B cell (primary cell): Measurements from ENCODE around the gene PHC2. TPM values are rescaled to one million over a fixed set of nuclear protein-coding genes. Genes with fewer than 3 reads are reported as not detected.

Experiments
- ATAC-seq: fragments of 200-7000 bp; cut with Tn5 transposase; one replicate; pipeline ENCODE4 v1.10.0; 2021; ENCODE audit warnings: low read depth, mild to moderate bottlenecking, moderate number of reproducible peaks, moderate library complexity
- CTCF ChIA-PET: fragments of 350-600 bp; sonication (Branson Sonifier 250); formaldehyde crosslinking; loops from one replicate; lab custom pipeline; 2021; ENCODE audit warnings: antibody characterized with exemption, inconsistent platforms; lab: Charles Lee
- POLR2A ChIA-PET: fragments of 350-600 bp; sonication (Branson Sonifier 250); formaldehyde crosslinking; loops from one replicate; lab custom pipeline; 2021; ENCODE audit warnings: antibody characterized with exemption; lab: Charles Lee
- DNase-seq: peaks from one replicate; pipeline ENCODE4 v3.0.0; 2013
- H2AFZ ChIP-seq: 2 replicates; pipeline ENCODE4 v1.6.1; 2012; ENCODE audit warnings: mild to moderate bottlenecking, low read depth, low read length; ENCODE audit not compliant: insufficient read depth, poor library complexity, severe bottlenecking
- H3K27ac ChIP-seq, 2 donors: 1 replicate in 1 of 2; 2 replicates in 1 of 2; pipeline ENCODE4 v1.5.1; 2012 to 2013; ENCODE audit warnings: low read length in 2 of 2, mild to moderate bottlenecking in 2 of 2, moderate library complexity in 1 of 2
- H3K27me3 ChIP-seq, 4 experiments: fragments of 200-600 bp in 1 of 4; sonication (generic) in 1 of 4; replicated peaks in 1 of 4; 1 replicate in 2 of 4; 2 replicates in 2 of 4; pipeline versions ENCODE4 v1.6.1 to v1.7.0; 2013 to 2016; ENCODE audit warnings: low read length in 3 of 4, mild to moderate bottlenecking in 2 of 4, mixed read lengths in 1 of 4, moderate library complexity in 1 of 4; ENCODE audit not compliant: insufficient read depth in 4 of 4, control insufficient read depth in 3 of 4; ENCODE audit errors: control extremely low read depth in 1 of 4
- H3K36me3 ChIP-seq, 2 experiments: replicated peaks in 1 of 2; 1 replicate in 1 of 2; 2 replicates in 1 of 2; pipeline versions ENCODE4 v1.6.1 to v1.7.1; 2013; ENCODE audit warnings: low read length in 1 of 2; ENCODE audit not compliant: insufficient read depth in 2 of 2, control insufficient read depth in 1 of 2; ENCODE audit errors: control extremely low read depth in 1 of 2, extremely low read depth in 1 of 2
- H3K4me1 ChIP-seq, 2 donors: fragments of 200-600 bp in 1 of 2; sonication (generic) in 1 of 2; 1 replicate in 1 of 2; 2 replicates in 1 of 2; pipeline versions ENCODE4 v1.5.1 to v1.6.1; 2013 to 2017; ENCODE audit warnings: low read length in 2 of 2; ENCODE audit not compliant: control insufficient read depth in 2 of 2, insufficient read depth in 2 of 2
- H3K4me2 ChIP-seq: replicated peaks from 2 replicates; pipeline ENCODE3; 2012; ENCODE audit warnings: mild to moderate bottlenecking, low read depth, low read length; ENCODE audit not compliant: poor library complexity, severe bottlenecking
- H3K4me3 ChIP-seq, 5 experiments: fragments of 200-600 bp in 1 of 5; sonication (generic) in 1 of 5; 1 replicate in 3 of 5; 2 replicates in 2 of 5; pipeline versions ENCODE4 v1.5.1 to v1.7.0; 2011 to 2016; ENCODE audit warnings: low read length in 4 of 5, mild to moderate bottlenecking in 4 of 5, low read depth in 2 of 5, control low read depth in 1 of 5, moderate library complexity in 1 of 5; ENCODE audit not compliant: insufficient read depth in 1 of 5; ENCODE audit errors: control extremely low read depth in 1 of 5, extremely low read depth in 1 of 5
- H3K79me2 ChIP-seq: fragments of 200-600 bp; sonication (generic); one replicate; pipeline ENCODE4 v1.6.0; 2016; ENCODE audit warnings: low read length; ENCODE audit not compliant: control insufficient read depth, insufficient read depth
- H3K9ac ChIP-seq: fragments of 200-600 bp; sonication (generic); 2 replicates; pipeline ENCODE4 v1.6.1; 2017; ENCODE audit warnings: mild to moderate bottlenecking, low read length, moderate library complexity
- H3K9me3 ChIP-seq, 3 donors: one replicate each; pipeline versions ENCODE4 v1.6.1 to v1.7.1; 2013; ENCODE audit warnings: low read length in 2 of 3; ENCODE audit not compliant: control insufficient read depth in 2 of 3, insufficient read depth in 1 of 3; ENCODE audit errors: control extremely low read depth in 1 of 3
- H4K20me1 ChIP-seq: 2 replicates; pipeline ENCODE4 v1.6.0; 2012; ENCODE audit warnings: mild to moderate bottlenecking, low read length; ENCODE audit not compliant: insufficient read depth, control insufficient read depth, poor library complexity, severe bottlenecking
- H3K27ac Mint-ChIP-seq: one replicate; pipeline ENCODE4 v1.8.0; 2021; ENCODE audit warnings: mixed read lengths
- H3K27me3 Mint-ChIP-seq: one replicate; pipeline ENCODE4 v1.8.0; 2021; ENCODE audit warnings: mixed read lengths
- H3K4me1 Mint-ChIP-seq: one replicate; pipeline ENCODE4 v1.8.0; 2021; ENCODE audit warnings: mixed read lengths
- H3K4me3 Mint-ChIP-seq: one replicate; pipeline ENCODE4 v1.8.0; 2021; ENCODE audit warnings: mixed read lengths
- H3K9me3 Mint-ChIP-seq: one replicate; pipeline ENCODE4 v1.8.0; 2022; ENCODE audit warnings: mixed read lengths; ENCODE audit not compliant: insufficient read depth
- CTCF ChIP-seq: fragments of 200-600 bp; IDR thresholded peaks from one replicate; pipeline ENCODE4 v1.8.0; 2022; ENCODE audit warnings: antibody characterized with exemption, mild to moderate bottlenecking
- EZH2 ChIP-seq: IDR thresholded peaks from 2 replicates; pipeline ENCODE4 v1.6.1; 2012; ENCODE audit warnings: borderline replicate concordance, low read depth, mild to moderate bottlenecking, moderate library complexity, low read length; ENCODE audit not compliant: insufficient read depth, poor library complexity, severe bottlenecking
- WGBS: methylation state at CpG from one replicate; pipeline ENCODE4 v1.1.5; 2013; ENCODE audit warnings: missing lambda C conversion rate; ENCODE audit not compliant: insufficient coverage; 5-methylcytosine and 5-hydroxymethylcytosine counted together
- intact Hi-C: fragments of 100-400 bp; cut with micrococcal nuclease; formaldehyde crosslinking; loops from one replicate; pipeline ENCODE4 v1.10.0; 2022
- polyA plus RNA-seq: library from polyadenylated mRNA; depleted of rRNA; stranded (reverse); fragments of >200 nt; gene quantifications from 2 replicates; pipeline ENCODE4 v1.2.3, GENCODE V29; 2012
- total RNA-seq, 2 donors: library from RNA; stranded (reverse); fragments of 120-200 nt in 1 of 2; gene quantifications; 1 replicate in 1 of 2; 2 replicates in 1 of 2; pipeline versions ENCODE4 v1.2.3 to v1.2.4, GENCODE V29; 2013 to 2022

Gene PHC2
- total and polyA plus RNA-seq, 2 donors (not counting 1 experiment from before 2014, with no cell fraction given), result 23.1 to 23.4 TPM

GRCh38 chr1:33465316-33465715 lies 34.4 kb upstream of the PHC2 start:
- no peak overlapping the region for H3K4me3 Mint-ChIP-seq
- Histone ChIP-seq H3K9ac (no peak overlapping the region), H3K27ac (no peak overlapping the region), H3K9me3 (no peaks in the 10 kb centered on the region), H4K20me1 (no peaks in the 10 kb centered on the region), H3K27me3 (no peaks in the 10 kb centered on the region), H3K79me2 (no peaks in the 10 kb centered on the region), H3K36me3 (no peaks in the 10 kb centered on the region), H3K4me1 (peaks cover 27 to 31% of the 10 kb centered on the region in 2 donors), H3K4me2 (no peak overlapping the region), H3K4me3 (no peak overlapping the region), H2AFZ (no peak overlapping the region)
- TF ChIP-seq EZH2 (no peak), CTCF (no peak)
- DNase-seq, result no peak
- peaks cover 30% of the 10 kb centered on the region for H3K4me1 Mint-ChIP-seq
- H3K27ac Mint-ChIP-seq, result no peak overlapping the region
- CTCF ChIA-PET, result interaction anchor here (0.8 to 8.9 kb wide), 2 partner anchors 23 to 169 kb away, joined by 3 to 210 read pairs; no protein-coding TSS in a partner anchor
- H3K27me3 Mint-ChIP-seq, result no peaks in the 10 kb centered on the region
- H3K9me3 Mint-ChIP-seq, result no peaks in the 10 kb centered on the region
- intact Hi-C loops, result no loop called here
- POLR2A ChIA-PET, result no interaction called here
- ATAC-seq, result no peak
- no CpG with 5 or more reads among the region's 2 CpGs for WGBS

- Histone ChIP-seq H3K9me3 (no peaks in the 10 kb centered on the region), H3K9ac (no peak overlapping the region), H4K20me1 (no peaks in the 10 kb centered on the region), H3K27me3 (no peaks in the 10 kb centered on the region), H3K79me2 (no peaks in the 10 kb centered on the region), H3K4me2 (no peak overlapping the region), H3K27ac (no peak overlapping the region), H3K4me3 (no peak overlapping the region), H3K4me1 (peaks cover 35 to 38% of the 10 kb centered on the region in 2 donors), H3K36me3 (no peaks in the 10 kb centered on the region), H2AFZ (no peak overlapping the region)
- Mint-ChIP-seq H3K27ac (no peak overlapping the region), H3K9me3 (no peaks in the 10 kb centered on the region), H3K27me3 (no peaks in the 10 kb centered on the region), H3K4me3 (no peak overlapping the region), H3K4me1 (peaks cover 38% of the 10 kb centered on the region)
- ChIA-PET CTCF (no interaction called here), POLR2A (no interaction called here)
- 40% methylated on average over 1 of the region's 3 CpGs for WGBS
- intact Hi-C loops, result no loop called here
- ATAC-seq, result no peak
- TF ChIP-seq EZH2 (no peak), CTCF (no peak)
- no peak for DNase-seq
These were observed 33.7 kb upstream of the PHC2 start for GRCh38 chr1:33464552-33464951.
